GM21825 (cell line): ENCODE results near the gene PCDHGA4.
"Not testable (repeated sequence)": the region's sequence is repeated elsewhere in the genome, so short reads cannot be mapped to it uniquely, and the experiment has no call there.

Source experiments
- ATAC-seq: cut with Tn5 transposase; IDR thresholded peaks from one replicate; pipeline ENCODE4 v1.9.1; 2021; ENCODE audit warnings: mild to moderate bottlenecking, moderate library complexity; ENCODE audit not compliant: unreplicated experiment

The PCDHGA4 gene

DNA sequence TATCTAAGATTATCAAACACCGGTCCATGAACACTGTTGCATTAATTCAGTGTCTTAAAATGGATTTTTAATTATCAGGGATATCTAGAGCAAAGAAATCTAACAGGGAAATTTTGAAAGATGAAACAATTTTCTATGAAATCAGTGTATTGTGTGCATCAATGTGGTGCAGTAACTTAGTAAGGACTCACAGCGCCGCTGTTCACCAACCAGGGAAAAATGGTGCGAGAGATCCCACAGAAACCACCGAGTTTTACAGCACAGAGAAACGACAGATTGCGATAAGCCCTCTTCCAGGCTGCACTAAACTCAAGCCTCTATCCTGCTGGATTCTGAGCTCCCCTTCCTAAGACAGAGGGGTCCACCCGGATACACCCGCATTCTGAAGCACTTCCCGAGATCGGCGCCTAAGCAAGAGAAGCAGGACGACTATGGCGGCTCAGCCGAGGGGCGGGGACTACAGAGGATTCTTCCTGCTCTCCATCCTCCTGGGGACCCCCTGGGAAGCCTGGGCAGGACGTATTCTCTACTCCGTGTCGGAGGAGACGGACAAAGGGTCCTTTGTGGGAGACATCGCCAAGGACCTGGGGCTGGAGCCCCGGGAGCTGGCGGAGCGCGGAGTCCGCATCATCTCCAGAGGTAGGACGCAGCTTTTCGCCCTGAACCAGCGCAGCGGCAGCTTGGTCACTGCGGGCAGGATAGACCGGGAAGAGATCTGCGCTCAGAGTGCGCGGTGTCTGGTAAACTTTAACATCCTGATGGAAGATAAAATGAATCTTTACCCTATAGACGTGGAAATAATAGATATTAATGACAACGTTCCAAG, 27.9 kb downstream of the PCDHGA4 start, which contains the start of gene PCDHGA7:
Gene PCDHGA7, plus strand, starts transcription at position 274 of the 826 bp plus-strand sequence. Its CDS starts 158 bp downstream, at position 432.
- no peak for ATAC-seq

GRCh38 chr5:141383345-141383744, 28.5 kb downstream of the PCDHGA4 start:
- no peak for ATAC-seq

DNA sequence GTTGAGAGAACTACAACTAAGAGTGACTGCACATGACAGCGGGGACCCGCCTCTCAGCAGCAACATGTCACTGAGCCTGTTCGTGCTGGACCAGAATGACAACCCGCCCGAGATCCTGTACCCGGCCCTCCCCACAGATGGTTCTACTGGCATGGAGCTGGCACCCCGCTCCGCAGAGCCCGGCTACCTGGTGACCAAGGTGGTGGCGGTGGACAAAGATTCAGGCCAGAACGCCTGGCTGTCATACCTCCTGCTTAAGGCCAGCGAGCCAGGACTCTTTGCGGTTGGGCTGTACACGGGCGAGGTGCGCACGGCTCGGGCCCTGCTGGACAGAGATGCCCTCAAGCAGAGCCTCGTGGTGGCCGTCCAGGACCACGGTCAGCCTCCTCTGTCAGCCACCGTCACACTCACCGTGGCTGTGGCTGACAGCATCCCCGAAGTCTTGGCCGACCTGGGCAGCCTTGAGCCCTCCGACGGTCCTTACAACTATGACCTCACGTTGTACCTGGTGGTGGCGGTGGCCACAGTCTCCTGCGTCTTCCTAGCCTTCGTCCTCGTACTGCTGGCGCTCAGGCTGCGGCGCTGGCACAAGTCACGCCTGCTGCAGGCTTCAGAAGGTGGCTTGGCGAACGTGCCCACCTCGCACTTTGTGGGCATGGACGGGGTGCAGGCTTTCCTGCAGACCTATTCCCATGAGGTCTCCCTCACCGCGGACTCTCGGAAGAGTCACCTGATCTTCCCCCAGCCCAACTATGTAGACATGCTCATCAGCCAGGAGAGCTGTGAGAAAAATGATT, 29.8 kb downstream of the PCDHGA4 start:
- ATAC-seq, result no peak

- peak; percentile 60 for ATAC-seq
These were observed 32.9 kb downstream of the PCDHGA4 start, which contains the start of gene PCDHGB4 for GRCh38 chr5:141387557-141388311. PCDHGB4 (plus strand) TSS chr5:141387698; CDS start chr5:141387885, 187 bp downstream.

- no peak for ATAC-seq
These were observed 33.8 kb downstream of the PCDHGA4 start for GRCh38 chr5:141388661-141389060.

DNA sequence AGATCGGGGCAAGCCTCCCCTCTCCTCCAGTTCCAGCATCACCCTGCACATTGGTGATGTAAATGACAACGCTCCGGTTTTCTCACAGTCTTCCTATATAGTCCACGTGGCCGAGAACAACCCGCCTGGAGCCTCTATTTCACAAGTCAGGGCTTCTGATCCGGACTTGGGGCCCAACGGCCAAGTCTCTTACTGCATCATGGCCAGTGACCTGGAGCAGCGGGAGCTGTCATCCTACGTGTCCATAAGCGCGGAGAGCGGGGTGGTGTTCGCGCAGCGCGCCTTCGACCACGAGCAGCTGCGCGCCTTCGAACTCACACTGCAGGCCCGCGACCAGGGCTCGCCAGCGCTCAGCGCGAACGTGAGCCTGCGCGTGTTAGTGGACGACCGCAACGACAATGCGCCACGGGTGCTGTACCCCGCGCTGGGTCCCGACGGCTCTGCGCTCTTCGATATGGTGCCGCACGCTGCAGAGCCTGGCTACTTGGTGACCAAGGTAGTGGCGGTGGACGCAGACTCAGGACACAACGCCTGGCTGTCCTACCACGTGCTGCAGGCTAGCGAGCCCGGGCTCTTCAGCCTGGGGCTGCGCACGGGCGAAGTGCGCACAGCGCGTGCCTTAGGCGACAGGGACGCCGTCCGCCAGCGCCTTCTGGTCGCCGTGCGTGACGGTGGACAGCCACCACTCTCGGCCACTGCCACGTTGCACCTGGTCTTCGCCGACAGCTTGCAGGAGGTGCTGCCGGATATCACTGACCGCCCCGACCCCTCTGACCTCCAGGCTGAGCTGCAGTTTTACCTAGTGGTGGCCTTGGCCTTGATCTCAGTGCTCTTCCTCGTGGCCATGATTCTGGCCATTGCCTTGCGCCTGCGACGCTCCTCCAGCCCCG, 34.6 kb downstream of the PCDHGA4 start:
- ATAC-seq, result no peak

DNA sequence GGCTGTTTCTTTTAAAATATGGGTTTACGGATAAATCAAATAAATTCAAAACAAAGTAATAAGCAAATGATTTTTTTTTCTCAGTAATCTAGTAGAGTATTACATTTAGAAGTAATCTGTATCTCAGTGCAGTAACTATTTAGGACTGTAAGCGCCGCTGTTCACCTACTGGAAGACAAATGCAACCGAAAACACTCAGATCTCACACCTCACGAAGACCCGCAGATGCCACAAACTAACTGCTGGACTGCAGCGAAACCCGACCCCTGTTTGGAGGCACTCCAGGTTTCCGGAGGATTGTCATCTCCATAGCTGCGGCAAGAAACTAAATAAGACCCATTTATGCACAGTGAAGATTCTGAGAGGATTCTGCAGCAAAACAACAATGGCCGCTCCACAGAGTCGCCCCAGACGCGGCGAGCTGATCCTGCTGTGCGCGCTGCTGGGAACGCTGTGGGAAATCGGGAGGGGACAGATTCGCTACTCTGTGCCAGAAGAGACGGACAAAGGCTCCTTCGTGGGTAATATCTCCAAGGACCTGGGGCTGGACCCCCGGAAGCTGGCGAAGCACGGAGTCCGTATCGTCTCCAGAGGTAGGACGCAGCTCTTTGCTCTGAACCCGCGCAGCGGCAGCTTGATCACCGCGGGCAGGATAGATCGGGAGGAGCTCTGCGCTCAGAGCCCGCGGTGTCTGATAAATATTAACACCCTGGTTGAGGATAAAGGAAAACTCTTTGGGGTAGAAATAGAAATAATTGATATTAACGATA, 37.8 kb downstream of the PCDHGA4 start, which contains the start of gene PCDHGA8:
Gene PCDHGA8, plus strand, starts transcription at position 205 of the 770 bp plus-strand sequence. Its CDS starts 181 bp downstream, at position 386.
- no peak for ATAC-seq

DNA sequence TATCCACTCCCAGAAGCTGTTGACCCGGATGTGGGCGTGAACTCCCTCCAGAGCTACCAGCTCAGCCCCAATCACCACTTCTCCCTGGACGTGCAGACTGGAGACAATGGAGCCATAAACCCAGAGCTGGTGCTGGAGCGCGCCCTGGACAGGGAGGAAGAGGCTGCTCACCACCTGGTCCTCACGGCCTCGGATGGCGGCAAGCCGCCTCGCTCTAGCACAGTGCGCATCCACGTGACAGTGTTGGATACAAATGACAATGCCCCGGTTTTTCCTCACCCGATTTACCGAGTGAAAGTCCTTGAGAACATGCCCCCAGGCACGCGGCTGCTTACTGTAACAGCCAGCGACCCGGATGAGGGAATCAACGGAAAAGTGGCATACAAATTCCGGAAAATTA, 38.4 kb downstream of the PCDHGA4 start:
- ATAC-seq, result no peak

DNA sequence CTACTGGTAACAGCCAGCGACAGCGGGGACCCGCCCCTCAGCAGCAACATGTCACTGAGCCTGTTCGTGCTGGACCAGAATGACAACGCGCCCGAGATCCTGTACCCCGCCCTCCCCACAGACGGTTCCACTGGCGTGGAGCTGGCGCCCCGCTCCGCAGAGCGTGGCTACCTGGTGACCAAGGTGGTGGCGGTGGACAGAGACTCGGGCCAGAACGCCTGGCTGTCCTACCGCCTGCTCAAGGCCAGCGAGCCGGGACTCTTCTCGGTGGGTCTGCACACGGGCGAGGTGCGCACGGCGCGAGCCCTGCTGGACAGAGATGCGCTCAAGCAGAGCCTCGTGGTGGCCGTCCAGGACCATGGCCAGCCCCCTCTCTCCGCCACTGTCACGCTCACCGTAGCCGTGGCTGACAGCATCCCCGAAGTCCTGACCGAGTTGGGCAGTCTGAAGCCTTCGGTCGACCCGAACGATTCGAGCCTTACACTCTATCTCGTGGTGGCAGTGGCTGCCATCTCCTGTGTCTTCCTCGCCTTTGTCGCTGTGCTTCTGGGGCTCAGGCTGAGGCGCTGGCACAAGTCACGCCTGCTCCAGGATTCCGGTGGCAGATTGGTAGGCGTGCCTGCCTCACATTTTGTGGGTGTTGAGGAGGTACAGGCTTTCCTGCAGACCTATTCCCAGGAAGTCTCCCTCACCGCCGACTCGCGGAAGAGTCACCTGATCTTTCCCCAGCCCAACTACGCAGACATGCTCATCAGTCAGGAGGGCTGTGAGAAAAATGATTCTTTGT, 39.8 kb downstream of the PCDHGA4 start:
- not testable (repeated sequence) for ATAC-seq

DNA sequence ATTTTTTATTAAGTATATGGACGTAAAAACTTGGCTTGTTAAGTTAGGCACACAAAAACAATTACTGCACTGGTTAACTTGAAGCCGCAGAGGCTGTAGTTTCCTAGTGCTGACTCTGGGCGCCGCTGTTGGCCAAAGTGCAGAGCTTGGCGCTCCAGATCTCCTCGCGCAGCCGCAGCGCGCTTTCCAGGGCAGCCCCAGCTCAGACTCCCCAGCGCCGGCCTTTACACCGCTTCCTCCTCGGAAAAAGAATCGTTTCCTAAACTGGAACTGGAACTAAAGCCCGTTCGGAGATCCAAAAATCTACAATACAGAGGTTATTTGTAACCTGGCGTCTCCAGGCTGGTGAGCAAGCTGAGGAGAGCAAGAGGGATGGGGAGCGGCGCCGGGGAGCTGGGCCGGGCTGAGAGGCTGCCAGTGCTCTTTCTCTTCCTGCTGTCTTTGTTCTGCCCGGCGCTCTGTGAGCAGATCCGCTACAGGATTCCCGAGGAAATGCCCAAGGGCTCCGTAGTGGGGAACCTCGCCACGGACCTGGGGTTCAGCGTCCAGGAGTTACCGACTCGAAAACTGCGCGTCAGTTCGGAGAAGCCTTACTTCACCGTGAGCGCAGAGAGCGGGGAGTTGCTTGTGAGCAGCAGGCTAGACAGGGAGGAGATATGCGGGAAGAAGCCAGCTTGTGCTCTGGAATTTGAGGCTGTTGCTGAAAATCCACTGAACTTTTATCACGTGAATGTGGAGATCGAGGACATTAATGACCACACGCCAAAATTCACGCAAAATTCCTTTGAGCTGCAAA, 43.1 kb downstream of the PCDHGA4 start, which contains the start of gene PCDHGB5:
Gene PCDHGB5, plus strand, starts transcription at position 192 of the 796 bp plus-strand sequence. Its CDS starts 181 bp downstream, at position 373.
- ATAC-seq, result peak; percentile 74

DNA sequence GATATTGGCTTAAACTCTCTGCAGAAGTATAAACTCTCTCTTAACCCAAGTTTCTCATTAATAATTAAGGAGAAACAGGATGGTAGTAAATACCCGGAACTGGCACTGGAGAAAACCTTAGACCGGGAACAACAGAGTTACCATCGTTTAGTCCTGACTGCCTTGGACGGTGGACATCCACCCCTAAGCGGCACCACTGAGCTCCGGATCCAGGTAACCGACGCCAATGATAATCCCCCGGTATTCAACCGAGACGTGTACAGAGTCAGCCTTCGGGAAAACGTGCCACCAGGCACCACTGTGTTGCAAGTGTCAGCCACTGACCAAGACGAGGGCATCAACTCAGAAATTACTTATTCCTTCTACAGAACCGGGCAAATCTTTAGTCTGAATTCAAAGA, 43.8 kb downstream of the PCDHGA4 start:
- ATAC-seq, result no peak

DNA sequence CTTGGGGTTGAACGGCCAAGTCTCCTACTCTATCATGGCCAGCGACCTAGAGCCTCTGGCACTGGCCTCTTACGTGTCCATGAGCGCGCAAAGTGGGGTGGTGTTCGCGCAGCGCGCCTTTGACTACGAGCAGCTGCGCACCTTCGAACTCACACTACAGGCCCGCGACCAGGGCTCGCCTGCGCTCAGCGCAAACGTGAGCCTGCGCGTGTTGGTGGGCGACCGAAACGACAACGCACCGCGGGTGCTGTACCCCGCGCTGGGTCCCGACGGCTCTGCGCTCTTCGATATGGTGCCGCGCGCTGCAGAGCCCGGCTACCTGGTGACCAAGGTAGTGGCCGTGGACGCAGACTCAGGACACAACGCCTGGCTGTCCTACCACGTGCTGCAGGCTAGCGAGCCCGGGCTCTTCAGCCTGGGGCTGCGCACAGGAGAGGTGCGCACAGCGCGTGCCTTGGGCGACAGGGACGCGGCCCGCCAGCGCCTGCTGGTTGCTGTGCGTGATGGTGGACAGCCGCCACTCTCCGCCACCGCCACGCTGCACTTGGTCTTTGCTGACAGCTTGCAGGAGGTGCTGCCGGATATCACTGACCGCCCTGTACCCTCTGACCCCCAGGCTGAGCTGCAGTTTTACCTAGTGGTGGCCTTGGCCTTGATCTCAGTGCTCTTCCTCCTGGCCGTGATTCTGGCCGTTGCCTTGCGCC, 44.9 kb downstream of the PCDHGA4 start:
- ATAC-seq, result no peak

DNA sequence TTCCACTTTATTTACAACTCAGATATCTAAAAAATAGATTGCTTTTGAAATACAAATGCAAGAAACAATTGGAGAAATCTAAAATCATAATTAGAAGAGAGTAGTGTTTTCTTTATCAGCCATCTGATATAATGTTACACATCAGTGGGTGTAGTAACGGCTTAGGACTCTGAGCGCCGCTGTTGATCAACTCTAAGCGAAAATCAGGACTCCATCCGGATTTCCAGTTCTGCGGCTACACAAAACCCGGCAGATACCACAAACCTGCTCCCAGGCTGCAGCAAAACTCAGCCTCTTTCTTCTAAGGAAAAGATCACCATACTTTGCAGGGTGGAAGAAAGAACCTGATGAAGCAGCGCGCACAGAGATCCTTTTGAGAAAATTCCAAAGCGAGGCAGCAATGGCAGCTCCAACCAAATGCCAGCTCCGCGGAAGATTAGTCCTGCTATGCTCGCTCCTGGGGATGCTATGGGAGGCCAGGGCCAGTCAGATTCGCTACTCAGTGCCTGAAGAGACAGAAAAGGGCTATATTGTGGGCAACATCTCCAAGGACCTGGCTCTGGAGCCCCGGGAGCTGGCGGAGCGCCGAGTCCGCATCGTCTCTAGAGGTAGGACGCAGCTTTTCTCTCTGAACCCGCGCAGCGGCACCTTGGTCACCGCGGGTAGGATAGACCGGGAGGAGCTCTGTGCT, 47.9 kb downstream of the PCDHGA4 start, which contains the start of gene PCDHGA9:
Gene PCDHGA9, plus strand, starts transcription at position 226 of the 691 bp plus-strand sequence. Its CDS starts 175 bp downstream, at position 401.
- ATAC-seq, result no peak

GRCh38 chr5:141403387-141403786, 48.6 kb downstream of the PCDHGA4 start:
- no peak for ATAC-seq
